H9 (cell line): ENCODE data around the gene PXDN. TPM values are rescaled to one million over a fixed set of nuclear protein-coding genes. Genes with fewer than 3 reads are reported as not detected.

Experiments used
- DNase-seq: peaks from one replicate; pipeline ENCODE4 v3.0.0-alpha.2; 2017
- H2AFZ ChIP-seq: one replicate; pipeline ENCODE4 v1.6.1; 2013; ENCODE audit warnings: mild to moderate bottlenecking, low read length, control low read depth, moderate library complexity
- H2AK5ac ChIP-seq: 2 replicates; pipeline ENCODE4 v1.6.1; 2013; ENCODE audit warnings: low read length, control low read depth, mixed read lengths; ENCODE audit not compliant: insufficient read length
- H2BK120ac ChIP-seq: one replicate; pipeline ENCODE4 v1.6.1; 2013; ENCODE audit warnings: low read depth, mild to moderate bottlenecking, low read length, control low read depth, inconsistent platforms; ENCODE audit not compliant: poor library complexity, severe bottlenecking
- H2BK12ac ChIP-seq: 2 replicates; pipeline ENCODE4 v1.6.1; 2013; ENCODE audit warnings: low read length, control low read depth, mixed read lengths, low read depth; ENCODE audit not compliant: insufficient read length
- H2BK15ac ChIP-seq: 2 replicates; pipeline ENCODE4 v1.6.1; 2013; ENCODE audit warnings: low read depth, low read length, control low read depth
- H2BK20ac ChIP-seq: one replicate; pipeline ENCODE4 v1.6.1; 2013; ENCODE audit warnings: low read depth, mild to moderate bottlenecking, low read length, control low read depth, inconsistent platforms; ENCODE audit not compliant: poor library complexity, severe bottlenecking
- H2BK5ac ChIP-seq: 2 replicates; pipeline ENCODE4 v1.6.1; 2013; ENCODE audit warnings: low read length, control low read depth, mixed read lengths; ENCODE audit not compliant: insufficient read length
- H3K14ac ChIP-seq: 2 replicates; pipeline ENCODE4 v1.6.1; 2013; ENCODE audit warnings: low read length, control low read depth; ENCODE audit not compliant: insufficient read depth
- H3K18ac ChIP-seq: 2 replicates; pipeline ENCODE4 v1.6.1; 2013; ENCODE audit warnings: low read depth, mild to moderate bottlenecking, mixed read lengths, low read length, control low read depth; ENCODE audit not compliant: insufficient read length
- H3K23ac ChIP-seq: 2 replicates; pipeline ENCODE4 v1.6.1; 2013; ENCODE audit warnings: low read length, control low read depth, mixed read lengths, low read depth; ENCODE audit not compliant: insufficient read length
- H3K23me2 ChIP-seq: 2 replicates; pipeline ENCODE4 v1.6.1; 2013; ENCODE audit warnings: low read depth, mild to moderate bottlenecking, mixed read lengths, low read length, control low read depth; ENCODE audit not compliant: insufficient read length, poor library complexity, severe bottlenecking
- H3K27ac ChIP-seq: 2 replicates; pipeline ENCODE4 v1.5.1; 2013; ENCODE audit warnings: low read length, control low read depth, mixed read lengths, low read depth; ENCODE audit not compliant: insufficient read length
- H3K27me3 ChIP-seq: 2 replicates; pipeline ENCODE4 v1.6.1; 2013; ENCODE audit warnings: low read length, control low read depth, inconsistent platforms; ENCODE audit not compliant: insufficient read depth
- H3K4ac ChIP-seq: 2 replicates; pipeline ENCODE4 v1.6.1; 2013; ENCODE audit warnings: low read depth, mild to moderate bottlenecking, control low read depth, inconsistent platforms, low read length, moderate library complexity
- H3K4me1 ChIP-seq: 2 replicates; pipeline ENCODE4 v1.6.1; 2013; ENCODE audit warnings: low read length, control low read depth, inconsistent platforms; ENCODE audit not compliant: insufficient read depth
- H3K4me2 ChIP-seq: 2 replicates; pipeline ENCODE4 v1.6.1; 2013; ENCODE audit warnings: low read length, control low read depth, mixed read lengths; ENCODE audit not compliant: insufficient read length, insufficient read depth
- H3K56ac ChIP-seq: 2 replicates; pipeline ENCODE4 v1.6.1; 2013; ENCODE audit warnings: low read depth, mild to moderate bottlenecking, mixed read lengths, low read length, control low read depth; ENCODE audit not compliant: insufficient read length
- H3K79me1 ChIP-seq: 2 replicates; pipeline ENCODE4 v1.6.1; 2013; ENCODE audit warnings: low read depth, mild to moderate bottlenecking, moderate library complexity, low read length, control low read depth, inconsistent platforms; ENCODE audit not compliant: insufficient read depth, poor library complexity, severe bottlenecking
- H3K79me2 ChIP-seq: 2 replicates; pipeline ENCODE4 v1.6.1; 2013; ENCODE audit warnings: low read length, control low read depth, inconsistent platforms; ENCODE audit not compliant: insufficient read depth
- H3K9ac ChIP-seq: 2 replicates; pipeline ENCODE4 v1.6.1; 2013; ENCODE audit warnings: low read length, control low read depth, mixed read lengths; ENCODE audit not compliant: insufficient read length; ENCODE audit errors: extremely low read depth
- H3K9me3 ChIP-seq: one replicate; pipeline ENCODE4 v1.6.1; 2013; ENCODE audit warnings: low read depth, low read length, inconsistent platforms; ENCODE audit not compliant: control insufficient read depth
- H3T11ph ChIP-seq: one replicate; pipeline ENCODE4 v1.6.1; 2013; ENCODE audit warnings: mild to moderate bottlenecking, low read length, control low read depth, inconsistent platforms
- H4K20me1 ChIP-seq: one replicate; pipeline ENCODE4 v1.6.1; 2013; ENCODE audit not compliant: control insufficient read depth, insufficient read length, insufficient read depth
- H4K5ac ChIP-seq: 2 replicates; pipeline ENCODE4 v1.6.1; 2013; ENCODE audit warnings: low read depth, mild to moderate bottlenecking, mixed read lengths, low read length, control low read depth; ENCODE audit not compliant: insufficient read length
- H4K8ac ChIP-seq: replicated peaks from 2 replicates; pipeline ENCODE4 v1.6.1; 2013; ENCODE audit warnings: low read length, control low read depth, mixed read lengths, low read depth; ENCODE audit not compliant: insufficient read length
- H4K91ac ChIP-seq: 2 replicates; pipeline ENCODE4 v1.6.1; 2013; ENCODE audit warnings: low read depth, mild to moderate bottlenecking, moderate library complexity, mixed read lengths, low read length, control low read depth; ENCODE audit not compliant: insufficient read length
- H3K27ac Mint-ChIP-seq, 3 experiments: 2 replicates in 2 of 3; 3 replicates in 1 of 3; pipeline ENCODE4 v1.8.0; 2020 to 2021; ENCODE audit warnings: mixed read lengths in 3 of 3, mild to moderate bottlenecking in 1 of 3, moderate library complexity in 1 of 3
- H3K27me3 Mint-ChIP-seq: 2 replicates; pipeline ENCODE4 v1.8.0; 2021; ENCODE audit warnings: low read depth, mild to moderate bottlenecking, moderate library complexity, mixed read lengths
- H3K36me3 Mint-ChIP-seq, 3 experiments: 2 replicates in 2 of 3; 3 replicates in 1 of 3; pipeline ENCODE4 v1.8.0; 2020 to 2021; ENCODE audit warnings: low read depth in 3 of 3, mixed read lengths in 3 of 3; ENCODE audit not compliant: insufficient read depth in 1 of 3
- H3K4me1 Mint-ChIP-seq, 2 experiments: 2 replicates each; pipeline ENCODE4 v1.8.0; 2020; ENCODE audit warnings: mixed read lengths in 2 of 2
- H3K4me3 Mint-ChIP-seq, 2 experiments: 2 replicates in 1 of 2; 3 replicates in 1 of 2; pipeline ENCODE4 v1.8.0; 2020 to 2021; ENCODE audit warnings: mild to moderate bottlenecking in 2 of 2, mixed read lengths in 2 of 2, moderate library complexity in 1 of 2
- H3K9me3 Mint-ChIP-seq, 2 experiments: 2 replicates in 1 of 2; 3 replicates in 1 of 2; pipeline ENCODE4 v1.8.0; 2020; ENCODE audit warnings: mild to moderate bottlenecking in 2 of 2, mixed read lengths in 2 of 2, moderate library complexity in 1 of 2
- WGBS: extraction: QIAGEN DNeasy Blood & Tissue Kit; methylation state at CpG from one replicate; pipeline ENCODE4 v1.1.7; 2013; ENCODE audit warnings: missing lambda C conversion rate, low lambda C conversion rate, mixed read lengths; ENCODE audit not compliant: insufficient read length; ENCODE audit errors: extremely low coverage; 5-methylcytosine and 5-hydroxymethylcytosine counted together
- total RNA-seq: library from RNA; stranded (reverse); gene quantifications from 2 replicates; pipeline ENCODE4 v1.2.1, GENCODE V29; 2021
- TF ChIP-seq, protein P1 (sequence below): fragments of 200-600 bp; sonication (generic); conservative IDR thresholded peaks from 3 replicates; pipeline ENCODE4 v1.8.0; 2021; ENCODE audit warnings: antibody characterized with exemption, mild to moderate bottlenecking

PXDN gene
- total RNA-seq, 1 experiment from 2014 or later = 146 TPM

DNA sequence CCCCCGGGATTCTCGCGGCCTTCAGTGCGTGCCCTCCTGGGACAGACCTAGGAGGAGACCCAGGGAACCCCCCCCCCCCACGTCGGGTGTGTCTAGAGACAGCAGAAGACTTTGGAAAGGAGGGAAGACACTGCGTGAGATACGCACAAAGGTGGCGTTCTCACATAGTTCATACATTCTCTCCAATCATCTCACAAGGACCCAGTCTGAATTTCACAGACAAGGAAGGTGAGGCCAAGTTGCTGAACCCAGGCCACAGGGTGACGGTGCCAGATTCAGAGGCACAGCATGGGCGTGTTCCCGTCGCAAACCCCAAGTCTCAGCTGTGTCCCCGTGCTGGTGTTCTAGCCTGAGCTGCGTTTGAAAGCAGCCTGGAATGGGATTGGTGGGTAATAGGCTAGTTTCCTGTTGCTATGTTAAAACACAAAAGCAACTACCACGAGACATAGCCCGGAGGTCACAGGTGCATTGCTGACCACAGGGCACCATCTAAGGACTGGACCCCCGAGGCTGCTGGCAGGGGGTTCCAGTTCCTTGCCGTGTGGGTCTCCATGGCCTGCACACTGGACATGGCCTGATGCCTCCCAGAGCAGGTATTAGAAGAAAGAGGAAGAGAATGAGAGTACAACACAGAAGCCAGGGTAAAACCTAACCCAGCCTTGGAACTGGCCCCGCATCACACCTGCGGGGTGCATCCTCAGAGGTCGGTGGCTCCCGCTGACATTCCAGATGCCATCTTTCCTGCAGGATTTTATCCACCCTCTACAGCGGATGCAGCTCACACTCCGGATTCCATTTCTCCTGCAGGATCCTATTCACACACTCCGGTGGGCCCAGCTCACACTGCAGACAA is 1.1 kb upstream of the PXDN start:
- Mint-ChIP-seq H3K27ac (no peak overlapping the region), H3K36me3 (peaks cover 11 to 23% (median 12%) of the 10 kb centered on the region in 3 experiments), H3K4me1 (peaks cover 24 to 28% of the 10 kb centered on the region in 2 experiments), H3K27me3 (peaks cover 49% of the 10 kb centered on the region), H3K4me3 (peak overlapping the region; percentile 69 to 80), H3K9me3 (peaks cover 0 to 5% of the 10 kb centered on the region in 2 experiments; a peak in 2 of 5 replicates)
- no peak overlapping the region for H3K9ac ChIP-seq
- H2BK15ac ChIP-seq = no peak overlapping the region
- H2BK120ac ChIP-seq = no peak overlapping the region
- H3T11ph ChIP-seq = no peak overlapping the region
- peaks cover 18% of the 10 kb centered on the region; the same call in 1 of the 2 replicates for H3K79me2 ChIP-seq
- H3K79me1 ChIP-seq = no peaks in the 10 kb centered on the region
- H3K56ac ChIP-seq = no peak overlapping the region
- peaks cover 4% of the 10 kb centered on the region; the same call in 1 of the 2 replicates for H3K4me1 ChIP-seq
- H3K27me3 ChIP-seq = no peaks in the 10 kb centered on the region
- H3K14ac ChIP-seq = no peak overlapping the region
- no peak overlapping the region for H2BK12ac ChIP-seq
- no peak overlapping the region for H4K91ac ChIP-seq
- no peak overlapping the region for H2AFZ ChIP-seq
- no CpG with 5 or more reads among the region's 26 CpGs for WGBS
- no peak overlapping the region for H3K23ac ChIP-seq
- no peaks in the 10 kb centered on the region for H4K20me1 ChIP-seq
- H3K9me3 ChIP-seq = no peaks in the 10 kb centered on the region
- TF ChIP-seq, protein P1, sequence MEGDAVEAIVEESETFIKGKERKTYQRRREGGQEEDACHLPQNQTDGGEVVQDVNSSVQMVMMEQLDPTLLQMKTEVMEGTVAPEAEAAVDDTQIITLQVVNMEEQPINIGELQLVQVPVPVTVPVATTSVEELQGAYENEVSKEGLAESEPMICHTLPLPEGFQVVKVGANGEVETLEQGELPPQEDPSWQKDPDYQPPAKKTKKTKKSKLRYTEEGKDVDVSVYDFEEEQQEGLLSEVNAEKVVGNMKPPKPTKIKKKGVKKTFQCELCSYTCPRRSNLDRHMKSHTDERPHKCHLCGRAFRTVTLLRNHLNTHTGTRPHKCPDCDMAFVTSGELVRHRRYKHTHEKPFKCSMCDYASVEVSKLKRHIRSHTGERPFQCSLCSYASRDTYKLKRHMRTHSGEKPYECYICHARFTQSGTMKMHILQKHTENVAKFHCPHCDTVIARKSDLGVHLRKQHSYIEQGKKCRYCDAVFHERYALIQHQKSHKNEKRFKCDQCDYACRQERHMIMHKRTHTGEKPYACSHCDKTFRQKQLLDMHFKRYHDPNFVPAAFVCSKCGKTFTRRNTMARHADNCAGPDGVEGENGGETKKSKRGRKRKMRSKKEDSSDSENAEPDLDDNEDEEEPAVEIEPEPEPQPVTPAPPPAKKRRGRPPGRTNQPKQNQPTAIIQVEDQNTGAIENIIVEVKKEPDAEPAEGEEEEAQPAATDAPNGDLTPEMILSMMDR = no peak
- no peak overlapping the region for H3K4ac ChIP-seq
- DNase-seq = peak; percentile 35
- H4K5ac ChIP-seq = no peak overlapping the region
- H3K18ac ChIP-seq = no peak overlapping the region
- H4K8ac ChIP-seq = no peak overlapping the region
- no peak overlapping the region for H2BK20ac ChIP-seq
- H3K27ac ChIP-seq = no peak overlapping the region
- H3K4me2 ChIP-seq = peak overlapping the region; percentile 48
- no peak overlapping the region for H2BK5ac ChIP-seq
- no peak overlapping the region for H2AK5ac ChIP-seq
- peaks cover 10% of the 10 kb centered on the region for H3K23me2 ChIP-seq
